ENCODE results near the gene EFNA1.

GRCh38 chr1:155125946-155126555 is 1.6 kb upstream of the EFNA1 start:
- TF ChIP-seq CTCF (conservative IDR thresholded peaks at IDR 0.05; ENCODE audit: low read depth, low read length) (no peak), EZH2 (IDR thresholded peaks at IDR 0.05; ENCODE audit: borderline replicate concordance, low read depth, low read length, poor library complexity, severe bottlenecking) (no peak)
